Bronchial epithelial cell (primary cell): ENCODE results near the gene ITFG1. TPM values are rescaled to one million over a fixed set of nuclear protein-coding genes. Genes with fewer than 3 reads are reported as not detected.

Source experiments
- DNase-seq: peaks from one replicate; pipeline ENCODE4 v3.0.0-alpha.2; 2010; ENCODE audit warnings: low read depth
- FAIRE-seq: peaks from 2 replicates; lab custom pipeline; 2011; peaks lifted over from hg19 to GRCh38; lab: Jason Lieb, UNC
- H3K27me3 ChIP-seq: 2 replicates; pipeline ENCODE4 v1.5.1; 2011; ENCODE audit warnings: low read length; ENCODE audit not compliant: control insufficient read depth, insufficient read depth
- H3K36me3 ChIP-seq: 2 replicates; pipeline ENCODE4 v1.5.1; 2011; ENCODE audit warnings: low read length; ENCODE audit not compliant: control insufficient read depth, insufficient read depth
- H3K4me3 ChIP-seq: 2 replicates; pipeline ENCODE4 v1.5.1; 2011; ENCODE audit warnings: mild to moderate bottlenecking, low read depth, low read length, control low read depth
- CTCF ChIP-seq: IDR thresholded peaks from 2 replicates; pipeline ENCODE4 v1.5.1; 2011; ENCODE audit warnings: mild to moderate bottlenecking, moderate library complexity, low read length, control low read depth, inconsistent platforms; ENCODE audit not compliant: insufficient read depth, severe bottlenecking
- total RNA-seq: library from RNA; depleted of rRNA; stranded (reverse); fragments of >200 nt; gene quantifications from 2 replicates; pipeline ENCODE4 v1.2.1, GENCODE V29; 2014

ITFG1 gene
- total RNA-seq, 1 donor from 2014 or later, result 47.4 TPM

DNA sequence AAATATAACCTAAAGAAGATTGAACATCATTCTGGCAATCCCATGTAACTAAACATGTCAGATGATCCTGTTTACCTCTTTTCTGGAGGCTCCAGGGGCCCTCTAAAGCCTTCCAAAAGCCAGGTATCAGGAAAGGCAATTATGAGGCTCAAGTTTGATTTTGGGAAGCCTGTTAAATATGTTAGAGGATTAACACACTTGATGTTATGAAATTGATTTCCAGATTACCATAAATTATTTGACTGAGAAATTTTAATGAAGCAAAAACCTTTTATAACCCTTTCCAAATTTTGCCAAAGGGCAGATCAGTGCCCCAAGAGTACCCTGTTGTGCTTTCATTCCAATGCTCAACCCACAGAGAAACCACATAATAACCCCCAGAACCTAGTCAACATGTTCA lies 29.6 kb upstream of the ITFG1 start:
- H3K27me3 ChIP-seq, result no peaks in the 10 kb centered on the region
- FAIRE-seq (no peak), DNase-seq (no peak)
- H3K36me3 ChIP-seq, result no peaks in the 10 kb centered on the region
- TF ChIP-seq CTCF, result no peak
- H3K4me3 ChIP-seq, result no peak overlapping the region

DNA sequence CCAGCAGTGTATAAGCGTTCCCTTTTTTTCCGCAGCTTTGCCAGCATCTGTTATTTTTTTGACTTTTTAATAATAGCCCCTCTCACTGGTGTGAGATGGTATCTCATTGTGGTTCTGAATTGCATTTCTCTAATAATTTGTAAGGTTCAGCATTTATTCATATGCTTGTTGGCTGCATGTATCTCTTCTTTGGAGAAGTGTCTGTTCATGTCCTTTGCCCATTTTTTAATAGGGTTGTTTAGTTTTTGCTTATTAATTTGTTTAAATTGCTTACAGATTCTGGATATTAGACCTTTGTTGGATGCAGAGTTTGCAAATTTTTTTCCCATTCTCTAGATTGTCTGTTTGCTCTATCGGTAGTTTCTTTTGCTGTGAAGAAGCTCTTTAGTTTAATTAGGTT lies 27.2 kb upstream of the ITFG1 start:
- Histone ChIP-seq H3K36me3 (no peaks in the 10 kb centered on the region), H3K27me3 (no peaks in the 10 kb centered on the region), H3K4me3 (no peak overlapping the region)
- FAIRE-seq (no peak), DNase-seq (no peak)
- no peak for TF ChIP-seq CTCF

GRCh38 chr16:47486856-47487255 lies 26.0 kb upstream of the ITFG1 start:
- Histone ChIP-seq H3K27me3 (no peaks in the 10 kb centered on the region), H3K4me3 (no peak overlapping the region), H3K36me3 (no peaks in the 10 kb centered on the region)
- no peak for TF ChIP-seq CTCF
- DNase-seq, result no peak
- FAIRE-seq, result no peak

DNA sequence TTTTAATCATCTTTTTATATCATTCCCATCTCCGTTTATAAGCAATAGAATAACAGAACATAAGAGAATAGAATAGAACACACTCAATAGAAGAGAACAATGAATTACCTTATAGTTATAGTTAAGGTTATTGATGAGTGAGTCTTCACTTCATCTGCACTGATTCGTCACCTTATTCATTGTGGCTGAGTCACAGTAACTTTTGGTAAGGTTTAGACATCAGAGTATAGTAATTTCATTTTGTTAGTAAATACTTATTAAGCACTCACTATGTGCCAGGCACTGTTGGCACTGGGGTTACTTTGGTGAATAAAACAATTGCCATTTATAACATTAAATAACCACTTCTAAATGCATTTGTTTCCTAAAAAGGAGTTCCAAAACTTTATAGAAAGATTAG lies 22.8 kb upstream of the ITFG1 start:
- Histone ChIP-seq H3K4me3 (no peak overlapping the region), H3K27me3 (no peaks in the 10 kb centered on the region), H3K36me3 (no peaks in the 10 kb centered on the region)
- no peak for TF ChIP-seq CTCF
- DNase-seq (no peak), FAIRE-seq (no peak)

- Histone ChIP-seq H3K36me3 (no peaks in the 10 kb centered on the region), H3K27me3 (no peaks in the 10 kb centered on the region), H3K4me3 (no peak overlapping the region)
- DNase-seq, result no peak
- no peak for TF ChIP-seq CTCF
- FAIRE-seq, result no peak
Measured at GRCh38 chr16:47481698-47482374, 21.0 kb upstream of the ITFG1 start.

DNA sequence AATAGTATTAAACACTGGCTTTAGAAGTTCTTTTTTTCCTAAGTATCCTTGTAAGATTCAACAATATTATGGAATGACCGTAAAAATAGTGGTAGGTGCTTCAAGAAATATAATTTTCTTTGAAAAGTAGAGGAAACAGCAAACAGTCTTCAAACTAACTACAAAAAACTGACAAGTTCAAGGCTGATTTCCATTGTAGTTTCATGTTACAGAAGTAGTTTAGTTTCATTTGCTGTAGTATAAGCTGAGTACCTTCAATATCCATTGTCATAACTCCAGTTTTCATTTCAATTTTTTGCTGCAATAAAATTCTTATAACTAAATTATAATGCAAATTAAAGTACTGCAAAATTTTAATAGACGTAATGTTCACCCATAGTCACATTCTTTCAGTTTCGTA lies 19.5 kb upstream of the ITFG1 start:
- FAIRE-seq, result no peak

More for the DNA sequence above, 19.5 kb upstream of the ITFG1 start:
- H3K27me3 ChIP-seq, result no peaks in the 10 kb centered on the region
- DNase-seq, result no peak
- H3K36me3 ChIP-seq, result no peaks in the 10 kb centered on the region
- no peak overlapping the region for H3K4me3 ChIP-seq
- no peak for TF ChIP-seq CTCF
